Measurements from ENCODE around the gene LRP8.

The LRP8 gene

DNA sequence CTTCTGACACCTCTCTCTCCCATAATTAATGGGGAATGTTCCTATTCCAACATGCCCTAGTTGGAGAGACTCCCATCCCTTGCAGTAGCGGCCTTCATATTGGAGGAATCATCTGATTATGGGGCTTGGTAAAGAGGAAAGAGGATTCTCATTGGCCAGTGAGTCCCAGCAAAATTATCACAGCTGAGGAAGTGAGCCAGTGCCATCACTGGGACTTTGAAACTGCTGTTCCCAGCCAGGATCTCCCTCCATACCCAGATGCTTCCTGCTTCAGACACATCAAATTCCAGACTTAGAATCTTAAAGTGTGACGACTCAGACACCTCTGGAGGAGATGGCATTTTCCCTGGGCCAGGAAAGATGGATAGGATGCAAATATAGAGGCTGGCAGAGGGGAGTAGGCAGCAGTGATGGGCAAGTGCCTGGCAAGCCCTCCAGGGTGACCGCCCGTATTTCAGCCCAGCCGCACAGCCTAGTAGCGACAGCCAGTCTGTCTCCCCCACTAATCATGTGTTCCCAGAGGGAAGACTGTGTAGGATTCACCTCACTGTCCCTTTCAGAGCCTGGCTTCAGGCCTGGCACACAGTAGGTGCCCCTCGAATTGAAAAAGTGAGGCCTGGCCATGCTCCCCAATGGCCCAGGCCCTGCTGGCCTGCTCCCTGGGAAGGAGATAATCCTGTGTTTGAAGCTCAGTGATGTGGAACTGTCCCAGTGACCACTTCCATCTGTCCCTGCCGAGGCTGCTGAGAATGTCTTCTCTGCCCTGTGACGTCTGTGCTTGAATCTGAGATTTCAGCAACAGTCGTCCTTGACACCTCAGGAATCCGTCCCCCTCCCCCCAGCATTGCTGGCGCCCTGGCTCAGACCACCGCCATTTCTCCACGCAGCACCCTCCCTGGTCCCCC, 48.3 kb downstream of the LRP8 start:
- H3K27me3 ChIP-seq (ENCODE audit: low read depth) = no peaks in the 10 kb centered on the region

DNA sequence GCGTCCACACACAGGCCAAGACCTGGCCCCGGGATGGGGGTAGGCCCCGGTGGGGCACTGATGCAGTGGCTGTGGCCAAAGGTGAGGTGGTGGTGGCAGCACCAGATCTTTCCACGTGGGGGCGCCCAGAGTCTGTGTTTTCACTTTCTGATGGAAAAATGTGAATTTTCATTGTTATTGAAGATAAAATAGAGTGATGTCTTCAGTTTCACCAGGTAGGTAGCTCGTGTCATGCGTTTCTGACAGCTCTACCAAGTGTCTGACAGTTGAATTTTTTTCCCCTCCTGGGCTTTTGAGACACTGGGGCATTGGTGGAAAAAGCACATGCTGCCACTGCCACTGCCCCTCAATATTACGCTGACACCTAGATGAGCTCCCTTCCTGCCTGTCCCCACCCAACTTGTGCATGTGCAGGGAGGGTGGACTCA, 49.6 kb downstream of the LRP8 start:
- DNase-seq (ENCODE audit: low spot score in 2 of 2) = peak in 1 of 2 experiments; percentile 81
- no peak overlapping the region for H3K4me3 ChIP-seq
- peaks cover 27% of the 10 kb centered on the region for H3K36me3 ChIP-seq (replicated peaks)
- in situ Hi-C loops (cut with MboI; ENCODE audit: low sequenced_read_pairs) = loop anchor here (5.0 kb wide), 1 partner anchor 114 kb away; no protein-coding TSS in a partner anchor
- no peaks in the 10 kb centered on the region for H3K4me1 ChIP-seq
- H3K27me3 ChIP-seq (ENCODE audit: low read depth) = no peaks in the 10 kb centered on the region
- H3K9me3 ChIP-seq = no peaks in the 10 kb centered on the region

More for the DNA sequence above, 48.3 kb downstream of the LRP8 start:
- Histone ChIP-seq H3K9me3 (no peaks in the 10 kb centered on the region), H3K4me1 (no peaks in the 10 kb centered on the region), H3K36me3 (replicated peaks) (peaks cover 27% of the 10 kb centered on the region), H3K4me3 (no peak overlapping the region)
- DNase-seq (ENCODE audit: low spot score in 2 of 2) = no peak
- in situ Hi-C loops (cut with MboI; ENCODE audit: low sequenced_read_pairs) = loop anchor here (5.0 kb wide), 1 partner anchor 113 kb away; no protein-coding TSS in a partner anchor

DNA sequence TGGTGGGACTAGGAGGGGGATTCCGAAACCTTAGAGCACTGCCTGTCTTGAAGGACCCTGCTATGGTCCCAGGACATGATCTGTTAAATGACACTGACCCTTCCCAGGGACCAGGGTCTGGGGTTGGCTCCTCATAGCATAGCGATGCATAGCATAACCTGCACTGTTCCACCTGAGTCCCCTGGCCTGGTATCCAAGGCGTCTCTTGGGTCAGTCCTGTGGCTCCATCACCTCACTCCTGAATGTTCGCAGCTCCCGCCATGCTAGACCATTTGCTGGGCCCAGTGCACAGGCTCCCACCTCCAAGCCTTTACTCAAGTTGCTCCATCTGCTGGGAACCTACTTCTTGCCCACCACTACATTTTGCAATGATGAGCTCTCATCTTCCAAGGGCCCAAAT, 50.5 kb downstream of the LRP8 start:
- in situ Hi-C loops (cut with MboI; ENCODE audit: low sequenced_read_pairs) = loop anchor here (5.0 kb wide), 1 partner anchor 115 kb away; no protein-coding TSS in a partner anchor
- H3K4me1 ChIP-seq = no peaks in the 10 kb centered on the region
- no peaks in the 10 kb centered on the region for H3K27me3 ChIP-seq (ENCODE audit: low read depth)
- H3K36me3 ChIP-seq (replicated peaks) = peaks cover 27% of the 10 kb centered on the region
- no peak for DNase-seq (ENCODE audit: low spot score in 2 of 2)
- H3K9me3 ChIP-seq = no peaks in the 10 kb centered on the region
- H3K4me3 ChIP-seq = no peak overlapping the region

DNA sequence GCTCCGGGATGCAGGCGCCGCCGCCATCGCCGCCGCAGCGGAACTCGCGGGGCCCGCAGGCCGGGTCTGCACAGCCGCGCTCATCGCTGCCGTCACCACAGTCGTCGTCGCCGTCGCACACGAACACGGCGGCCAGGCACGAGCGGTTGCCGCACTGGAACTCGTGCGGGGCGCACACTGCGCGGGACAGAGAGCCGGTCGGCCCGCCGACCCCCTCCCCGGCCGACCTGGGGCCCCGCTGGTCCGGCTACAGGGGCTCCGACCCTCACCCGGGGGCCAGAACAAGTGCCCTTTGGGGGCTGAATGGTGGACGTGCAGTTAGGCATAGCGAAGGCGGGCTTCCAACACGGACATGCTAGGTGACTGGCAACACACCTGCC, 51.0 kb downstream of the LRP8 start:
- Histone ChIP-seq H3K4me1 (no peaks in the 10 kb centered on the region), H3K4me3 (no peak overlapping the region), H3K36me3 (replicated peaks) (peaks cover 27% of the 10 kb centered on the region), H3K9me3 (no peaks in the 10 kb centered on the region), H3K27me3 (ENCODE audit: low read depth) (no peaks in the 10 kb centered on the region)
- in situ Hi-C loops (cut with MboI; ENCODE audit: low sequenced_read_pairs) = loop anchor here (5.0 kb wide), 1 partner anchor 115 kb away; no protein-coding TSS in a partner anchor
- DNase-seq (ENCODE audit: low spot score in 2 of 2) = no peak

DNA sequence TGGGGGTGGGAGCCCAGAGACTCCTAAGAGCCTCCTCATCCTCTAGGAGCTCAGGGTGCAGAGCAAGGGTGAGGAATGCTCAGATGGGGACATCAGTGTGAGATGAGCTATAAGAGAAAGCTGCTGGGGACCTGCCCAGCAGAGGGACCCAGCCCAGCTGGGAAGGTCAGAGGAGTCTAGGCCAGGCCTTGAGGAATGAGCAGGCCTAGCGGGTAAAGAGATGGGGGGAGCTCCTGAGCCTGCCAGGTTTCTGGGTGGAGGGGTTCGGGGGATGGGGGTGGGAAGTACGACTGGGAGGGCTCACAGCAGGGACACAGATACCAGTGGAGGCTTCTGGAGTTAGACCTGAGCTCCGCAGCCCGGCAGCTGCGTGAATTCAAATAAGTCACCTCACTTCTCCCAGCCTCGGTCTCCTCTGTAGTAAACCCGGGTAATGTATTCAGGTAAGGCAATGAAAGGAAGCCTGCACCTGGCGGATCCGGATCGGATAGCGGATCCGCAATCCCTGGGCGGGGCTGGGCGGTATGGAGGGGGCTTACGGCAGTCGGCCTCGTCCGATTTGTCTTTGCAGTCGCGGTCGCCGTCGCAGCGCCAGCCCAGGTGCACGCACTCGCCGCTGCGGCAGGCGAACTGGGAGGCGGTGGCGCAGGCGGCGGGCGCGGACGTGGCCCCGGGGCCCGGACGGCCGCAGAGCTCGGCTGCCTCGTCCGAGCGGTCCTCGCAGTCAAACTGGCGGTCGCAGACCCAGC, 51.5 kb downstream of the LRP8 start:
- Histone ChIP-seq H3K4me3 (no peak overlapping the region), H3K36me3 (replicated peaks) (peaks cover 25% of the 10 kb centered on the region), H3K27me3 (ENCODE audit: low read depth) (no peaks in the 10 kb centered on the region), H3K4me1 (no peaks in the 10 kb centered on the region), H3K9me3 (no peaks in the 10 kb centered on the region)
- DNase-seq (ENCODE audit: low spot score in 2 of 2) = no peak
- in situ Hi-C loops (cut with MboI; ENCODE audit: low sequenced_read_pairs) = loop anchor here (5.0 kb wide), 1 partner anchor 116 kb away; no protein-coding TSS in a partner anchor

DNA sequence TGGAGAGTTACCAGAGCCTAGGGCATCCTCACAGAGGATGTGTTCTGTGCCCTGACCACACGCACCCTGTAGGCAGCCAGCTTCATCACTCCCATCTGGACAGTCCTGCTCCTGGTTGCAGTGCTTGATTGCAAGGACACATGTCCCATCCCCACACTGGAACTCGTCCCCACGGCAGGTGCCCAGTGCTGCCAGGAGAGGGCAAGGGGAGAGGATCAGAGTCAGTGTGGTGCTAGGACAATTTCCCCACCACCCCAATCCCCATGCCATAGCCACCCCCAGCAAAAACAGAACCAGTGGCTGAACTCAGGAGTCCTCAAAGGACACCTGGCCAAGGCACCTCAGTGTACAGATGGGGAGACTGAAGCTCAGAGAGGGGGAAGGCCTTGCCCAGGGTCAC, 52.3 kb downstream of the LRP8 start:
- Histone ChIP-seq H3K27me3 (ENCODE audit: low read depth) (no peaks in the 10 kb centered on the region), H3K9me3 (no peaks in the 10 kb centered on the region), H3K4me1 (no peaks in the 10 kb centered on the region), H3K36me3 (replicated peaks) (peaks cover 29% of the 10 kb centered on the region), H3K4me3 (no peak overlapping the region)
- DNase-seq (ENCODE audit: low spot score in 2 of 2) = no peak
- in situ Hi-C loops (cut with MboI; ENCODE audit: low sequenced_read_pairs) = loop anchor here (5.0 kb wide), 1 partner anchor 117 kb away; no protein-coding TSS in a partner anchor

DNA sequence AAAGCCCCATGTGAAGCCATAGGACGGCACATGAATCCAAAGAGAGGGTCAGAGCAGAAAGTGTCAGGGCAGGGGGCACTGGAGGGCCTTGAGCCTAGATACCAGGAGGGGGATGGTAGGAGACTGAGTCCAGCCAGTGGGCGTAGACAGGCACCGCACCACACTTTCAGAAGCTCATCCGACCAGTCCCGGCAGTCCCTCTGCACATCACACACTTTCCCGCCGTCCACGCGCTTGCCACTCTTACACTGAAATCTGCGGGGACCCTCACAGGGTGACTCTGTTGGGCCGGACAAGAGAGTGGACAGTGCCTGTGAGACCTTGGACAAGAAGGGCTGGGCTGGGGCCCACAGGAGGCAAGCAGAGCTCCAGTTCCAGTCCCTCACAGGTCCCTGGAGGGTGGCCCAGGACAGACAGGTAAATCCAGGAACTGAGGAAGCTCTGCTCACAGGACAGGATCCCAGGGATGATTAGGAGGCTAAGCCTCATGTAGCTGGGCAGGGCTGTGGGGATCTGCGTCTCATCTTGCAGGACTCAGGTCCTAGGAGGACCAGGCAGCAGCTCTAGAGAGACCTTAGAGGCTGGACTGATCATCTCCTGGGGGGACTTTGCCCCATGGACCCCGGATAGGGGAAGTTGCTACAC, 53.2 kb downstream of the LRP8 start:
- in situ Hi-C loops (cut with MboI; ENCODE audit: low sequenced_read_pairs) = loop anchor here (5.0 kb wide), 1 partner anchor 118 kb away; no protein-coding TSS in a partner anchor
- Histone ChIP-seq H3K9me3 (no peaks in the 10 kb centered on the region), H3K4me3 (no peak overlapping the region), H3K36me3 (replicated peaks) (peaks cover 38% of the 10 kb centered on the region), H3K27me3 (ENCODE audit: low read depth) (no peaks in the 10 kb centered on the region), H3K4me1 (no peaks in the 10 kb centered on the region)
- no peak for DNase-seq (ENCODE audit: low spot score in 2 of 2)

DNA sequence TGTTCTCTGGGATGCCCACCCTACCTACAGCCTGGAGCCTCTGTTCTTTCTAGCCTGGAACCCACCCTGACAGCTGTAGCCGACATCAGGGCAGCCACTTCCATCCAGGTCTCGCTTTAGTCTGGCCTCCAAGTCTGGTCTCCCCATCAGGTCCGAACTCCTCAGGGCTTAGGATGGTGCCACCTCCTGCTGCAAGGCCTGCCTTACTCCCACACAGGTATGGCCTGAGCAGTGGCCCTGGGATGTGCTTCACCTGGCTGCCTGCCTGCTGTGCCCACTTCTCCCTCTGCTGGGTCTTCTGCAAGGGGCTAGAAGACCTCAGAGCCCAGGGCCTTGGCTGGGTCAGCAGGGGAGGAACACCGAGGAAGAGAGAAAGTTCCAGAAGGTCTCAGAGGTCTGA, 53.8 kb downstream of the LRP8 start:
- H3K36me3 ChIP-seq (replicated peaks) = peaks cover 40% of the 10 kb centered on the region
- DNase-seq (ENCODE audit: low spot score in 2 of 2) = no peak
- in situ Hi-C loops (cut with MboI; ENCODE audit: low sequenced_read_pairs) = no loop called here

DNA sequence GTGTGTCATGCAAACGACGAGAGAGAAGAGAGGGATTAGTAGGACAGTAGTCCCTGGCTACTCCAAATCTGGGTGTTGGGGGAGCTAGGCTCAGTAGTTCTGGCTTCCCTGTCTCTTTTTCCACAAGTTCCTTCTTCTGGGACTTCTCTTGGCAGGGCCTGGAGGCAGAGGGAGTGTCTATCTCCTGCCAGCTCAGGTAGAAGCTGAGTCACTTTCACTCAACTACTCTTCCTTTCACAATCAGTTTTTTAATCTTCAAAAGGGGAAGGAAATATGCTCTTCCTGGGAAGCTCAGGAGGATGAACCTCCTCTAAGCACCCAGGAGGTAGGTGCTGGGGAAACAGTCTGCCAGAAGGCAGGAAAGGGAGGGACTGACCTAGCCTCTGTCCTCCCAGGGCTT, 54.3 kb downstream of the LRP8 start:
- Histone ChIP-seq H3K27me3 (ENCODE audit: low read depth) (no peaks in the 10 kb centered on the region), H3K9me3 (no peaks in the 10 kb centered on the region), H3K36me3 (replicated peaks) (peaks cover 45% of the 10 kb centered on the region), H3K4me3 (no peak overlapping the region), H3K4me1 (no peaks in the 10 kb centered on the region)
- no peak for DNase-seq (ENCODE audit: low spot score in 2 of 2)
- in situ Hi-C loops (cut with MboI; ENCODE audit: low sequenced_read_pairs) = no loop called here

More for the DNA sequence above, 53.8 kb downstream of the LRP8 start:
- H3K4me3 ChIP-seq = no peak overlapping the region
- no peaks in the 10 kb centered on the region for H3K4me1 ChIP-seq
- no peaks in the 10 kb centered on the region for H3K27me3 ChIP-seq (ENCODE audit: low read depth)
- H3K9me3 ChIP-seq = no peaks in the 10 kb centered on the region

DNA sequence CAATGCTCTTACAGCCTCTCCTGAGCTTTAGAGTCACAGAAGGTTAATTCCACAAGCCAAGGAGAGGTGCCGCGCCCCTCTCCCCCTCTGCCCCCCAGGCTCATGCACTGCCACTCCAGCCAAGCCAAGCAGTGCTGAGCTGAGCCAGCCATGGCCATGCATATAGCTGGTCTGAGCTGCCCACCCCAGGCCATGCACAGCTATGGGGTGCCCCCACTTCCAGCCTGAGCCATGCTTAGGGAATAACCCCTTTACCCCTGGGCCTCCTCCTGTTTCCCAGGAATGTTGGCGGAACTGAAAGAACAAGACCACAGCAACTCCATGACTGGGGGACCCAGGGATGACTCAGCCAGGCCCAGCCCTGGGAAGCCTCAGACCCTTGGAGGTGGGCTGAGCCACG, 55.5 kb downstream of the LRP8 start:
- in situ Hi-C loops (cut with MboI; ENCODE audit: low sequenced_read_pairs) = no loop called here
- Histone ChIP-seq H3K4me1 (no peaks in the 10 kb centered on the region), H3K36me3 (replicated peaks) (peaks cover 45% of the 10 kb centered on the region), H3K27me3 (ENCODE audit: low read depth) (no peaks in the 10 kb centered on the region), H3K9me3 (no peaks in the 10 kb centered on the region), H3K4me3 (no peak overlapping the region)
- DNase-seq (ENCODE audit: low spot score in 2 of 2) = no peak

DNA sequence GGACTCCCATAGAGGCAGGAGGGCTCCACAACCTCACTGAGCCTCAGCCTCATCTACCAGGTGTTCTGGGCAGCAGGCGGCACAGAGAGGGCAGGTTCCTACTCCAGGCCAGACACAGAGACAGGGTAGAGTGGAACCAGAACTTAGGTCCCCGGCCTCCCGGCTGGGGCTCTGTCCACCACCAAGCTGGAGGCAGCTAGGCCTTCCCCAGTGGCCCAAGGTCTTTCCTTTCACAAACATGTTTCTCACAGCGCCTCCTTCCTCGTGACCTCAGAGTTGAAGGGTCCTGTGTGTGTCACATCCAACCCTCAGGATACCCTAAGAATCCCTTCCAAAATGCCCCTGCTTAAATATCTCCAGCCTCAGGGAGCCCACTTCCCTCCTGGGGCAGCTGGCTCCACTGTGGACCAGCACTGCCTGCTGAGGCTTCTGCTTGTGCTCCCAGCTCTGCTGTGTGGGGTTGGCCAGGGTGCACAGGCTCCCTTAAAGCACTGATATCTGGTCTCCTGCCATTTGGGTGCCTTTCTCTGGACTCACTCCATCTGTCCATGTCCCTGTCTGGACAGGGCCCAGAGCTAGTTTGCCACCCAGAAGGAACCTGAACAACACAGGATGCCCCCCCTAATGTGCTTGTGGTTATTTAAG, 56.3 kb downstream of the LRP8 start:
- DNase-seq (ENCODE audit: low spot score in 2 of 2) = no peak
- in situ Hi-C loops (cut with MboI; ENCODE audit: low sequenced_read_pairs) = no loop called here
- Histone ChIP-seq H3K4me3 (no peak overlapping the region), H3K4me1 (no peaks in the 10 kb centered on the region), H3K9me3 (no peaks in the 10 kb centered on the region), H3K36me3 (replicated peaks) (peaks cover 47% of the 10 kb centered on the region), H3K27me3 (ENCODE audit: low read depth) (no peaks in the 10 kb centered on the region)

DNA sequence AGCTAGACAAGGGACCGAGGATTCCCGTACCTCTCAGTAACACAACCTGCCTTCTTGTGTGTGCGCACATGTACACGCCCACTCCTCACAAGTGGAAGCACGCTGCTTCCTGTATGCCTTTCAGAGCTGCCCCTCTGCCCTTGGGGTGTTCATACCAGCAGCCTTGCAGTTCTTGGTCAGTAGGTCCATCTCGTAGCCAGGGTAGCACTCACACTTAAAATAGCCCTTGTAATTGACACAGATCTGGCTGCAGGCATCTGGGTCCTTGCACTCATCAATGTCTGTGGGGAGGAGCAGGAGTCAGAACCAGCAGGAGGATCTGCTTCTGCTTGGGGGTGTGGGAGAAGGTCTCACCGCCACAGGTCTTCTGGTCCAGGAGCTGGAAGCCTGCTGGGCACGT, 57.0 kb downstream of the LRP8 start:
- DNase-seq (ENCODE audit: low spot score in 2 of 2) = no peak
- Histone ChIP-seq H3K4me3 (no peak overlapping the region), H3K27me3 (ENCODE audit: low read depth) (no peaks in the 10 kb centered on the region), H3K36me3 (replicated peaks) (peaks cover 53% of the 10 kb centered on the region), H3K9me3 (no peaks in the 10 kb centered on the region), H3K4me1 (no peaks in the 10 kb centered on the region)
- in situ Hi-C loops (cut with MboI; ENCODE audit: low sequenced_read_pairs) = no loop called here

DNA sequence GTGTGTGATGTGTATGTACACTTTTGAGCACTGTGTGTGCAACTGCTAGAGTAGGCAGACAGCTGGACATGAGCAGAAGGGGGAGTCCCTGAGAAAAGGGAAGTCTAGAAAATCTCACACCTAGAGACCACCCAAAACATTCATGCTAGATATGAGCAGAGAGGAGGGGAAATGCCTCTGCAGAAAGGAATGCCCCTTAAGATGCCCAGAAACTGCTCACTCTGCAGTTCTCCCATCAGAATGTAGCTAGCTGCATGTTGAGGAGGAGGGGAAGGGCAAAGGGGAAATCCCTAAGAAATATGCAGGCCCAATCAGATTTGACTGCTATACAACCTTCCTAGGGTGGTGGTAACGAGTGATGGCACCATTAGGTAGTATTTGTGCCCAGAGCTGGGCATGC, 57.8 kb downstream of the LRP8 start:
- in situ Hi-C loops (cut with MboI; ENCODE audit: low sequenced_read_pairs) = no loop called here
- Histone ChIP-seq H3K36me3 (replicated peaks) (peaks cover 54% of the 10 kb centered on the region), H3K4me1 (no peaks in the 10 kb centered on the region), H3K4me3 (no peak overlapping the region), H3K9me3 (no peaks in the 10 kb centered on the region), H3K27me3 (ENCODE audit: low read depth) (no peaks in the 10 kb centered on the region)
- no peak for DNase-seq (ENCODE audit: low spot score in 2 of 2)

Data from HAP-1 (cell line).